T-helper 1 cell treated with Interleukin-12 subunit alpha and Interleukin-12 subunit beta and Interleukin-4 antibody, amounts not matched to agents 30 ng/mL and 1 ng/mL, for 36 hours (primary cell): ENCODE results near the gene ANTKMT. TPM values are rescaled to one million over a fixed set of nuclear protein-coding genes. Genes with fewer than 3 reads are reported as not detected.

ENCODE experiments used
- total RNA-seq: library from RNA; stranded (reverse); gene quantifications from 2 replicates; pipeline ENCODE4 v1.2.3, GENCODE V29; 2022

The ANTKMT gene
- total RNA-seq, 1 donor from 2014 or later, result 10.8 TPM

Other genes starting within 250 kb of the ANTKMT start
- gene CAPN15, start 193.4 kb upstream of the ANTKMT start, total RNA-seq, result 86.5 and 94.8 TPM in 2 replicates
- 0.10 TPM in 1 of 2 replicates, not detected in the other for gene PRR35, start 160.8 kb upstream of the ANTKMT start, total RNA-seq
- gene NHLRC4, start 154.1 kb upstream of the ANTKMT start, total RNA-seq, result 1.8 and 2.2 TPM in 2 replicates
- gene PIGQ, start 151.2 kb upstream of the ANTKMT start, total RNA-seq, result 45.5 and 49.8 TPM in 2 replicates
- gene RAB40C, start 131.1 kb upstream of the ANTKMT start, total RNA-seq, result 16.2 and 17.6 TPM in 2 replicates
- 0.69 and 0.76 TPM in 2 replicates for gene WFIKKN1, start 90.2 kb upstream of the ANTKMT start, total RNA-seq
- 79.2 and 85.0 TPM in 2 replicates for gene METTL26, start 84.8 kb upstream of the ANTKMT start, total RNA-seq
- 19.3 and 27.5 TPM in 2 replicates for gene MCRIP2, start 79.3 kb upstream of the ANTKMT start, total RNA-seq
- 52.9 and 53.6 TPM in 2 replicates for gene WDR90, start 71.8 kb upstream of the ANTKMT start, total RNA-seq
- 136 and 155 TPM in 2 replicates for gene RHOT2, start 53.0 kb upstream of the ANTKMT start, total RNA-seq
- 0.98 and 2.0 TPM in 2 replicates for gene RHBDL1, start 45.5 kb upstream of the ANTKMT start, total RNA-seq
- gene STUB1, start 40.7 kb upstream of the ANTKMT start, total RNA-seq, result 73.9 and 81.6 TPM in 2 replicates
- gene JMJD8, start 36.8 kb upstream of the ANTKMT start, total RNA-seq, result 41.2 and 42.1 TPM in 2 replicates
- gene WDR24, start 30.7 kb upstream of the ANTKMT start, total RNA-seq, result 18.0 and 18.5 TPM in 2 replicates
- gene FBXL16, start 15.3 kb upstream of the ANTKMT start, total RNA-seq, result 8.0 and 8.2 TPM in 2 replicates
- 4.7 and 6.1 TPM in 2 replicates for gene METRN, start 6.0 kb upstream of the ANTKMT start, total RNA-seq
- 1.7 and 2.4 TPM in 2 replicates for gene CCDC78, start 5.3 kb downstream of the ANTKMT start, total RNA-seq
- 5.1 and 6.1 TPM in 2 replicates for gene HAGHL, start 6.0 kb downstream of the ANTKMT start, total RNA-seq
- gene CIAO3, start 19.9 kb downstream of the ANTKMT start, total RNA-seq, result 42.5 and 46.8 TPM in 2 replicates
- gene MSLN, start 39.6 kb downstream of the ANTKMT start, total RNA-seq, result not detected in 2 replicates
- gene RPUSD1, start 67.2 kb downstream of the ANTKMT start, total RNA-seq, result 35.4 and 36.4 TPM in 2 replicates
- gene CHTF18, start 67.5 kb downstream of the ANTKMT start, total RNA-seq, result 73.0 and 79.3 TPM in 2 replicates
- gene GNG13, start 79.6 kb downstream of the ANTKMT start, total RNA-seq, result not detected in 2 replicates
- gene LMF1, start 249.8 kb downstream of the ANTKMT start, total RNA-seq, result 19.1 and 20.4 TPM in 2 replicates